ENCODE measurements around the gene EPOP.
A peak's percentile ranks its signal among the peaks of the same experiment; 100 is the strongest.
"Not testable (repeated sequence)": the region's sequence is repeated elsewhere in the genome, so short reads cannot be mapped to it uniquely, and the experiment has no call there.

EPOP gene

DNA sequence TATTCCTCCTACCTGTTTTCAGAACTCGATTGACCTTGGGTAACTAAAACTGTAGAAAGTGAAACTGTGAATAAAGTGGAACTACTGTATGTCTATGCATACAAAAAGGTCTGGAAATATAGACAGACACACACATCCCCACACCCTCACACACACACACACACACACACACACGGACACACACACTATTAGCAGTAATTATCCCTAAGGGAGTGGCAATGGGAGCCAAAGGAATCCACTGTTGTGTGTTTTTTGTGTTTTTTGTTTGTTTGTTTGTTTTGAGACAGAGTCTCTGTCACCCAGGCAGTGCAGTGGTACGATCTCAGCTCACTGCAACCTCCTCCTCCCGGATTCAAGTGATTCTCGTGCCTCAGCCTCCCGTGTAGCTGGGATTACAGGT is 42.4 kb downstream of the EPOP start:
- Histone ChIP-seq H3K36me3 (ENCODE audit: control insufficient read depth, low read length) (no peaks in the 10 kb centered on the region), H4K20me1 (ENCODE audit: control insufficient read depth, insufficient read depth, low read depth, low read length) (no peaks in the 10 kb centered on the region), H3K4me2 (ENCODE audit: low read length) (peak overlapping the region; percentile 31), H3K27ac (ENCODE audit: low read depth, low read length) (no peak overlapping the region), H3K27me3 (ENCODE audit: control insufficient read depth, low read length) (no peaks in the 10 kb centered on the region), H3K4me1 (ENCODE audit: control insufficient read depth, low read length) (peaks cover 25% of the 10 kb centered on the region), H3K79me2 (ENCODE audit: control insufficient read depth, low read length) (no peaks in the 10 kb centered on the region), H3K4me3 (ENCODE audit: low read length) (no peak overlapping the region), H3K9me2 (replicated peaks; ENCODE audit: control insufficient read depth, low read length) (no peaks in the 10 kb centered on the region), H3F3A (ENCODE audit: control insufficient read depth, insufficient read depth) (peaks cover under 1% of the 10 kb centered on the region; the same call in 1 of the 2 replicates), H3K9me3 (ENCODE audit: control insufficient read depth, insufficient read depth, low read length) (no peaks in the 10 kb centered on the region)
- no peak for TF ChIP-seq EZH2phosphoT487 (IDR thresholded peaks at IDR 0.05; ENCODE audit: borderline replicate concordance, low read length)
- TF ChIP-seq, protein P1, sequence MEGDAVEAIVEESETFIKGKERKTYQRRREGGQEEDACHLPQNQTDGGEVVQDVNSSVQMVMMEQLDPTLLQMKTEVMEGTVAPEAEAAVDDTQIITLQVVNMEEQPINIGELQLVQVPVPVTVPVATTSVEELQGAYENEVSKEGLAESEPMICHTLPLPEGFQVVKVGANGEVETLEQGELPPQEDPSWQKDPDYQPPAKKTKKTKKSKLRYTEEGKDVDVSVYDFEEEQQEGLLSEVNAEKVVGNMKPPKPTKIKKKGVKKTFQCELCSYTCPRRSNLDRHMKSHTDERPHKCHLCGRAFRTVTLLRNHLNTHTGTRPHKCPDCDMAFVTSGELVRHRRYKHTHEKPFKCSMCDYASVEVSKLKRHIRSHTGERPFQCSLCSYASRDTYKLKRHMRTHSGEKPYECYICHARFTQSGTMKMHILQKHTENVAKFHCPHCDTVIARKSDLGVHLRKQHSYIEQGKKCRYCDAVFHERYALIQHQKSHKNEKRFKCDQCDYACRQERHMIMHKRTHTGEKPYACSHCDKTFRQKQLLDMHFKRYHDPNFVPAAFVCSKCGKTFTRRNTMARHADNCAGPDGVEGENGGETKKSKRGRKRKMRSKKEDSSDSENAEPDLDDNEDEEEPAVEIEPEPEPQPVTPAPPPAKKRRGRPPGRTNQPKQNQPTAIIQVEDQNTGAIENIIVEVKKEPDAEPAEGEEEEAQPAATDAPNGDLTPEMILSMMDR (IDR thresholded peaks at IDR 0.05; ENCODE audit: low read depth, low read length, poor library complexity, severe bottlenecking): no peak

DNA sequence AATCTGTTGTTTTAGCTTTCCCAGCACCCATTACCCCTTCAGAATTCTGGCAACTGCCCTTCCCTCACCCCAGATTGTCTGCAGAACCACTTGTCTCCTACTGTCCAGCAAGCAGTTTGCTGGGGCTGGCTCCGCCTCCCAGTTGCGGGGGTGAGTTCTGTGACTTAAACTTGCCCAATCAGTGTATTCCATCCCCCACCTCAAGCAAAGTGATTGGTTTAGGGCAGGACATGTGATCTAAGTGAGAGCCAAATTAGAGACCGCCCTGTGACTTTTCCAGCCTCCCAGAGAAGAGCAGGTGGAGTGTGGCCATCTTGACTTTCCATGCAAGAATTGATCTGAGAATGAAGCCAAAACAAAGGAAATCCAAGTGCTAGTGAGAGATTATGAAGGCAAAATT is 46.3 kb downstream of the EPOP start:
- H3K4me1 ChIP-seq (ENCODE audit: control insufficient read depth, low read length): peaks cover 56% of the 10 kb centered on the region
- H3K27me3 ChIP-seq (ENCODE audit: control insufficient read depth, low read length): no peaks in the 10 kb centered on the region
- no peaks in the 10 kb centered on the region for H3K79me2 ChIP-seq (ENCODE audit: control insufficient read depth, low read length)
- no peaks in the 10 kb centered on the region for H3K36me3 ChIP-seq (ENCODE audit: control insufficient read depth, low read length)
- H4K20me1 ChIP-seq (ENCODE audit: control insufficient read depth, insufficient read depth, low read depth, low read length): no peaks in the 10 kb centered on the region
- no peaks in the 10 kb centered on the region for H3K9me2 ChIP-seq (replicated peaks; ENCODE audit: control insufficient read depth, low read length)
- H3F3A ChIP-seq (ENCODE audit: control insufficient read depth, insufficient read depth): peaks cover 13% of the 10 kb centered on the region
- H3K27ac ChIP-seq (ENCODE audit: low read depth, low read length): peak overlapping the region; percentile 5; the same call in 1 of the 2 replicates
- peak overlapping the region; percentile 17 for H3K4me2 ChIP-seq (ENCODE audit: low read length)
- H3K4me3 ChIP-seq (ENCODE audit: low read length): no peak overlapping the region
- no peak for TF ChIP-seq EZH2phosphoT487 (IDR thresholded peaks at IDR 0.05; ENCODE audit: borderline replicate concordance, low read length)
- TF ChIP-seq, protein P1 (IDR thresholded peaks at IDR 0.05; ENCODE audit: low read depth, low read length, poor library complexity, severe bottlenecking): no peak
- no peaks in the 10 kb centered on the region for H3K9me3 ChIP-seq (ENCODE audit: control insufficient read depth, insufficient read depth, low read length)

DNA sequence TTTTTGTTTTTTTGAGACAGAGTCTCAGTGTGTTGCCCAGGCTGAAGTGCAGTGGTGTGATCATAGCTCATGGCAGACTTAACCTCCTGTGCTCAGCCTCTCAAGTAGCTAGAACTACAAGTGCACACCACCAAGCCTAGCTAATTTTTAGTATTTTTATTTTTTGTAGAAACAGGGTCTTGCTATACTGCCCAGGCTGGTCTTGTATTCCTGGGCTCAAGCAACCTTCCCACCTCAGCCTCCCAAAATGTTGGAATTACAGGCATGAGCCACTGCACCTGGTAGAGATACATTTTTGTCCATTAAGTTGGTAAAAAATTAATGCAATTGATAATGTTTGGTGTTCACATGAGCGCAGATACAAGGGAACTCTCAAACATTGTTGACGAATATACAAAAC is 46.8 kb downstream of the EPOP start:
- Histone ChIP-seq H4K20me1 (ENCODE audit: control insufficient read depth, insufficient read depth, low read depth, low read length) (no peaks in the 10 kb centered on the region), H3K27me3 (ENCODE audit: control insufficient read depth, low read length) (no peaks in the 10 kb centered on the region), H3K9me2 (replicated peaks; ENCODE audit: control insufficient read depth, low read length) (no peaks in the 10 kb centered on the region), H3F3A (ENCODE audit: control insufficient read depth, insufficient read depth) (peaks cover 13% of the 10 kb centered on the region), H3K4me1 (ENCODE audit: control insufficient read depth, low read length) (peaks cover 60% of the 10 kb centered on the region), H3K27ac (ENCODE audit: low read depth, low read length) (peak overlapping the region; percentile 5; the same call in 1 of the 2 replicates), H3K36me3 (ENCODE audit: control insufficient read depth, low read length) (no peaks in the 10 kb centered on the region), H3K9me3 (ENCODE audit: control insufficient read depth, insufficient read depth, low read length) (no peaks in the 10 kb centered on the region), H3K4me3 (ENCODE audit: low read length) (no peak overlapping the region), H3K4me2 (ENCODE audit: low read length) (peak overlapping the region; percentile 17; the same call in 1 of the 2 replicates), H3K79me2 (ENCODE audit: control insufficient read depth, low read length) (no peaks in the 10 kb centered on the region)
- no peak for TF ChIP-seq EZH2phosphoT487 (IDR thresholded peaks at IDR 0.05; ENCODE audit: borderline replicate concordance, low read length)
- TF ChIP-seq, protein P1 (IDR thresholded peaks at IDR 0.05; ENCODE audit: low read depth, low read length, poor library complexity, severe bottlenecking): no peak

DNA sequence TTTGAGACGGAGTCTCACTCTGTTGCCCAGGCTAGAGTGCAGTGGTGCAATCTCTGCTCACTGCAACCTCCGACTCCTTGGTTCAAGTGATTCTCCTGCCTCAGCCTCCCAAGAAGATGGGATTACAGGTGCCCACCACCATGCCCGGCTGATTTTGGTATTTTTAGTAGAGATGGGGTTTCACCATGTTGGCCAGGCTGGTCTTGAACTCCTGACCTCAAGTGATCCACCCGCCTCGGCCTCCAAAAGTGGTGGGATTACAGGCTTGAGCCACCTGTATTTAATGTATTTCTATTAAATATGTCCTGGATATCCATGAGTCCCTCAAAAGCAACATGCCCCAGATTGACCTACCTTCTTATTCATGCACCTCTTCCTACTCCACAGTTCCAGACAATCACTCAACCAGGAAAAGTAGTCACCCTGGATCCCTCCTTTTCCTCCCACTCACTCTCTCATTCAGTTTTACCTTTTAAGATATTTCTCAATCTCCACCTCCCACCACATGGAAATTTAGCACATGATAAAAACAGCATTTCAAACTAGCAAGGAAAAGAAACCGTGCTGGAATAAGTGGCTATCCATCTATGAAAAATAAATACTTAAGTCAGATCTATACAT is 48.0 kb downstream of the EPOP start:
- not testable (repeated sequence) for H3K36me3 ChIP-seq (ENCODE audit: control insufficient read depth, low read length); H3K9me3 ChIP-seq (ENCODE audit: control insufficient read depth, insufficient read depth, low read length); H3K27me3 ChIP-seq (ENCODE audit: control insufficient read depth, low read length); H4K20me1 ChIP-seq (ENCODE audit: control insufficient read depth, insufficient read depth, low read depth, low read length); H3K4me2 ChIP-seq (ENCODE audit: low read length); H3K79me2 ChIP-seq (ENCODE audit: control insufficient read depth, low read length); H3K9me2 ChIP-seq (replicated peaks; ENCODE audit: control insufficient read depth, low read length); H3K4me3 ChIP-seq (ENCODE audit: low read length)
- Histone ChIP-seq H3F3A (ENCODE audit: control insufficient read depth, insufficient read depth) (peaks cover 19% of the 10 kb centered on the region), H3K4me1 (ENCODE audit: control insufficient read depth, low read length) (peaks cover 61% of the 10 kb centered on the region), H3K27ac (ENCODE audit: low read depth, low read length) (peak overlapping the region; percentile 26; the same call in 1 of the 2 replicates)
